EH (cell line): ENCODE data around the gene CREM.

Experiments
- DNase-seq: peaks from one replicate; pipeline ENCODE4 v3.0.0-alpha.2; 2015; ENCODE audit warnings: low read depth

CREM gene

DNA sequence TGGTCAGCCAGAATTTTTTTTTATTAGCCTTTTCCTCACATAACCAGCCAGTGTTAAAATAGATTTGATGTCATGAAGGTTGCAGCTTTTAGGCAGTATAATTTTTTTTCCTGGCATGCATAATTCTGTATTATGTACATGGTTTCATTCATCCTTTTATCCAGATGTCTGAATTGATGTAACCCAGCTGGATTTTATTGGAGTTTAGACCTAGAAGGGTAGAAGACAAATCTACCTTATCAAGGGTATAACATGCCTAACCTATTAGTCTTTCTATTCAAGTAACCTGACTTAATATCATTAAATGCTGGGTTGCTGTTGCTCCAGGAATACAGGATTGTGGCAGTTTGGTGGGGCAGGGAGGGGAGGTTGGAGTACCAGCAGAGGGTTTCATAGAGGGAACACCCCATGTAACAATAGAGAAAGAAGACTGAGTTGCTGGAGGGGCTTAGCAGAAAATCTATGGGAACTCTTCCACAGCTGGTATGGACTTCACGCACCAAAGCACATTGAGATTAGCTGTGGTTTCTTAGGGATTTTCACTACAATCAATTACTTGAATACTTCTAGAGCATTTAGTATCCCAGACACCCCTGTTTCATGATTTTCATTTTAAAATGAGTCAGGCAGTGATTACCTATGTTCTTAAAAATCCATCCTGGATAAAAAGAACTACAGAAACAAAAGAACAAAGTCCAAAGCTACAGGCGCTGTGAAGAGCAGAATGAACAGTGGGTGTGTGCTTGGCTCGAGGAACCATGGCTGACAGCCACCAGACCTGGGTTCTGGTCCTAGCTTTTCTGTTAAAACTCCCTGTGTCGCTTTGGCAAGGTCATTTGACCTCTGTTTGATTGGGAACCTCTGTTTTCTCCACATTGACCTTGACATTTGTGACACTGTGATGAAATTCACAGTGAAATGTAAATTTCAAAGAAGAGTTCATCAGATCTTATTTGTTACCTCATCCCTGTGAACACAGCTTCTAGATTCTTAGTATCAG lies 93.5 kb downstream of the CREM start:
- DNase-seq, result no peak

DNA sequence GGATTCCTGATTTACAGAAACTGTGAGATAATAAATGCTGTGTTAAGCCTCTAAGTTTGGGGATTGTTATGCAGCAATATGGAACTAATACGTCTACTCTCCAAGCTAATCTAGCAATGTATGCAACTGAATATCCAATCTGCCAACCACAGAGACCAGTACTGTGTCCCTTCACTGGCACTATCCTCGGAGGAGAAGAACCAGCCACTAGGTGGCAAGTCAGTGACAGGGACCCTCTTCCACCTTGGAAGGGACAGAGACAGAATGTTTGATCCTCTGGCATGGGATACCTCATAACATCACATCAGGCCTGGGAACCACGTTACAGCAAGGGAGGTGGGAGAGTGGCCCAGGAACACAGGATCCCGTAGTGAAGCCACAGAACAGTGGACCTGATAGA lies 96.4 kb downstream of the CREM start:
- DNase-seq, result no peak

DNA sequence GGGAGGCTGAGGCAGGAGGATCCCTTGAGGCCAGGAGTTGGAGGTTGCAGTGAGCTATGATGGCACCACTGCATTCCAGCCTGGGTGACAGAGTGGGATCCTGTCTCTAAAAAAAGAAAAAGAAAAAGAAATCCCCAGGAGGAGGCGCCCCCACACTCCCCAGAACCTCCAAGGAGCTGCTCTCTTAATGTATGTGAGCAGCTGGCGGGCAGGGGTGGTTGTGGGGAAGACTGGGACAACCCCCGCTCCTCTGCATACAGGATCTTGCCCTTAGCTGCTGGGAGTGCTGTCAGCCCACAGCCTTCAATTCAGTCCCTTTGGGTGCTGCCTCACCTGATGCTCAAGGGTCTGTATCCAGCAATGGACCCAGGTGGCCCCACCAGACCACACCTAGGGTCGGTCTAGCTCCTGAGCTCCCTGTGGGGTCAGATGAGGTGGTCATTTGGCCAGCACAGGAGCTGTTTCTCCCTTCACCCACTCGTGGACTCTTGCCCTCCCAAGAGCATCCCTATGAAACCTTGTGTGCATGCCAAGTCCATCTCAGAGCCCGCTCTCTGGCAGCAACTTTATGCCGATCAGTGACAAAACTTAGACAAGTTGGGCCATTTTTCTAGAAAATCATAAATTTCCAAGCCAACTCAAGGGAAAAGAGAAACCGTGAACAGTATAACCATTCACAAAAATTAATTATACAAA lies 97.5 kb downstream of the CREM start:
- no peak for DNase-seq

DNA sequence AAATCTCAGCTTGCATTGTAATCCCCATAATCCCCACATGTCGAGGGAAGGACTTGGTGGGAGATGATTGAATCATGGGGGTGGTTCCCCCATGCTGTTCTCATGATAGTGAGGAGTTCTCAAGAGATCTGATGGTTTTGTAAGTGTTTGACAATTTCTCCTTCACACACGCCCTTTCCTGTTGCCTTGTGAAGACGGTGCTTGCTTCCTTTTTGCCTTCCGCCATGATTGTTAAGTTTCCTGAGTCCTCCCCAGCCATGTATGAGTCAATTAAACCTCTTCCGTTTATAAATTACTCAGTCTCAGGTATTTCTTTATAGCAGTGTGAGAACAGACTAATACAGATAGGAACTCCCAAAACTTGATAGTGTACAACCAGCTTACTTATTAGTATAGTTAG lies 98.6 kb downstream of the CREM start:
- DNase-seq, result no peak

DNA sequence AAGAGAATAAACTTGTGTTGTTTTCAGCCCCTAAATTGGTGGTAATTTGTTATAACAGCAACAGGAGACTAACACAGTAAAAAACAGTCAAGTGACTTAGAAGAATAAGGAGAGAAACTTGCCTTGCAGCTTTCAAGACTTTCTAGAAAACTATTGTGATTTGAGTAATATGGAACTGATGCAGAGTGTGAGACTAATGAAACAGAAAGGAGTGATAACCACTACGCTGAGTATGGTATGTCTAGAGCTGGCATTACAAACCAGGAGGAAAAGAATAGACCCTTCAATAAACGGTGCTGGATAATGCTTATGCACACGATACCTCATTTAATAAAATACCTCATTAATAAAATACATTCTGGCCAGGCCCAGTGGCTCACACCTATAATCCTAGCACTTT lies 99.9 kb downstream of the CREM start:
- no peak for DNase-seq

DNA sequence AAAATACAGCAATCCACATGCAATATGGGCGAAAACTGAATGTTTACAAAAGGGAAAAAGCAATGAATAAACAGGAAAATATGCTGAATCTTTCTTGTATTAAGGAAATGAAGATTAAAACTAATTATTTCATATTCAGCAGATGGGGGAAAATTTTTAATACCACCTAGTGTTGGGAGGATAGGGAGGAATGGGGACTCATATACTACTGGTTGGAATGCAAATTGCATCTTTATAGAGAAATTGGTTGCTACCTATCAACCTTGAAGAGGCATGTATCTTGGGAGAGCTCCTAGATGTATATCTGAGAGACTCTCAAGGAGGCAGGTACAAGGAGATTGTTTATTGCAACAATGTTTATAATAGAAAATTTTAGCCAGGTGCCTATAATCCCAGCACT lies 101.4 kb downstream of the CREM start:
- DNase-seq, result no peak

DNA sequence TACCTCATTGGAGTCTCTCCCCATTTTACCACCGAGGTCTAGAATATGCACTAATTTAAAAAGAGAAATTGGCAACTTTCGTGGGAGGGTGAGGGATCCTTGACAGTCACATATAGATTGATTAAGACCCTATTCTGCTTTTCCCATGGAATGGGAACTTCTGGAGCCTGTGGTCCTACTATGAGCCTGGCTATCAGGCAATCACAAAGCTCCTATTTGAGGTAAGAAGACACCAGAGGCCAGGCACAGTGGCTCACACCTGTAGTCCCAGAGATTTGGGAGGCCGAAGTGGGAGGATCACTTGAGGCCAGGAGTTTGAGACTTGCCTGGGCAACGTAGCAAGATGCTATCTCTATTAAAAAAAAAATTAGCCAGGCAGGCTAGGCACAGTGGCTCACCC lies 105.0 kb downstream of the CREM start:
- no peak for DNase-seq

DNA sequence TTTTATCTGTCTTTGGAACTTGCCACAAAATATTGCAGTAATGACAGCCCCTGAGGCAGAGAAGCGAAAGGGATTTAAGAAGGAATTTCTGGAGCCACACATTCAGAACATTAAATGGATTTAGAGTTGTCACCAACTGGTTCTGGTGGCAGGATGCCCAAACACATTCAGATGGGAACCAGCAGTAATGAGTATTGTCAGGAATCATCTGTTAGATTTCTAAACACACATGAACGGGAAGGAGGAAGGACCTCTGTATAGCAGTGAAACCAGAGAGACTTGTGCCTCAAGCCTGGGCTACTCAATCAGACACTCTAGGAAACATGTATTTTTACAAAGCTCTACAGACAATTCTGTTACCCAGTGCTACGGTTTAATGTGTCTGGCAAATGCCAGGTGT lies 105.9 kb downstream of the CREM start:
- no peak for DNase-seq

DNA sequence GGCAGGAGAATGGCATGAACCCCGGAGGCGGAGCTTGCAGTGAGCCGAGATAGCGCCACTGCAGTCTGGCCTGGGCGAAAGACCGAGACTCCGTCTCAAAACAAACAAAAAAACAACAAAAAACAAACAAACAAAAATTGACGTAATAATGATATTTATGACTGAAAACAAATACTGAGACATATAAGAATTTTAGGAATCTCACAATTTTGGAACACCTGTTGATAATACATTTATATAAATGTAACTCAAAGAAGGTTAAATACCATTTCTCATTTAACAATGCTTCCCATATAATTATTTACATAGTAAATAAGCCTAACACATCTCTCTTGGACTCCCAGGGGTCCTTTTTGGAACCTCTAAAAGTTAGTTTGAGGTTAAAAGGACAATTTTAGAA lies 107.4 kb downstream of the CREM start:
- DNase-seq, result no peak

DNA sequence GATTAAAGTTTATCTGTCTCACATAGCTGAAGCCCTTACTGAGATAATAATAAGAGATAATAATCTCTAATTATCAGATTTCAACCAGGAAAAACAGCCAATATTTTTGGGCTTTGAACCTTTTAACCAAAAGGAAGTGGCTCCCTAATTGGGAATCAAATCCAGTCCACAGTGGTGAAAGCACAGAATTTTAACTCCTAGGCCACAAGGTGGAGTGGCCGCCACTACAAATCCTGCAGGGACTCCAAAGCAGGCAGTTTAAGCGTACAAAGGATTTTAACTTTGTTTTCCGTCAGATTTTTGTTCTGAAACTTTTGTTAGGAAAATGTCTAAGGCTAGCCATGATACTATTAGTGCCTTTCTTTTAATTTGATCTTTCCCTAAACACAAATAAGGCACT lies 110.1 kb downstream of the CREM start:
- peak; percentile 22 for DNase-seq

DNA sequence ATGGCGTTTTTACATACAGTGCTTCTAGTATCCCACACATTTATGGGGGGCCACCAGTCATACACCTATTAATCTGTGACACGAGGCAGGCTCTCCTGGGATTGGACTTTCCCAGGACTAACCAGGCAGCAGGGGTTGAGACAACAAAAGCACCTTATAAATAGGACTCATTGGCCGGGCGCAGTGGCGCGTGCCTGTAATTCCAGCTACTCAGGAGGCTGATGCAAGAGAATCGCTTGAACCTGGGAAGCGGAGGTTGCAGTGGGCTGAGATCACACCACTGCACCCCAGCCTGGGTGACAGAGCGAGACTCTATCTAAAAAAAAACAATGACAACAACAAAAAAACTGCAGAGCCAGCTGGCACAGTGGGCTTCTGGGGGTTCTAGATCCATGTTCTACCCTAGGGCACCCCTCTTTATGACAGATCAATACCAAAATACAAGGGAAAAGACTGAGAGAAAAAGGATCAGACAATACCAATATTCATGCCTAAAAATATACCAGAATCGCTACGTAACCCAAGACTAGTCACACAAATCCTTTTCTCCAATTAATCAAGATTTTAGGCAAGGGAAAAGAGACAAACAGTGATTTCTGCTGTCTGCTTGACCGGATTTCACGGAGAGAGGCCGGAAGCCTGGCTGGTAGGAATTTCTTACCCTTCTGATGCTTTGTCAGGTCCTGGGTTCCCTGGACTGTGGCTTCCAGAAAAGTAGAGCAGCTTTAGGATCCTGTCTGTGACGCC lies 111.3 kb downstream of the CREM start:
- no peak for DNase-seq

DNA sequence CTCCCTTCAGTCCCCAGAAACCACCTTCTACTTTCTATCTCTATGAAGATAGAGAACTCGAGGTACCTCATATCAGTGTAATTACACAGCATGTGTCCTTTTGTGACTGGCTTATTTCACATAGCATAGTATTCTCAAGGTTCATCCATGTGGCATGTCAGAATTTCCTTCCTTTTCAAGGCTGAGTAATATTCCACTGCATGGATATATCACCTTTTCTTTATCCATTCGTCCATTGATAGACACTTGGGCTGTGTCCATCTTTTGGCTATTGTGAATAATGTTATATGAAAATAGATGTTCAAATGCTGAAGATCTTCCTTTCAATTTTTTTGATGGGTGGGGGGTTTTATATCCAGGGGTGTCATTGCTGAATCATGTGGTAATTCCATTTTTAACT lies 117.9 kb downstream of the CREM start:
- DNase-seq, result no peak

DNA sequence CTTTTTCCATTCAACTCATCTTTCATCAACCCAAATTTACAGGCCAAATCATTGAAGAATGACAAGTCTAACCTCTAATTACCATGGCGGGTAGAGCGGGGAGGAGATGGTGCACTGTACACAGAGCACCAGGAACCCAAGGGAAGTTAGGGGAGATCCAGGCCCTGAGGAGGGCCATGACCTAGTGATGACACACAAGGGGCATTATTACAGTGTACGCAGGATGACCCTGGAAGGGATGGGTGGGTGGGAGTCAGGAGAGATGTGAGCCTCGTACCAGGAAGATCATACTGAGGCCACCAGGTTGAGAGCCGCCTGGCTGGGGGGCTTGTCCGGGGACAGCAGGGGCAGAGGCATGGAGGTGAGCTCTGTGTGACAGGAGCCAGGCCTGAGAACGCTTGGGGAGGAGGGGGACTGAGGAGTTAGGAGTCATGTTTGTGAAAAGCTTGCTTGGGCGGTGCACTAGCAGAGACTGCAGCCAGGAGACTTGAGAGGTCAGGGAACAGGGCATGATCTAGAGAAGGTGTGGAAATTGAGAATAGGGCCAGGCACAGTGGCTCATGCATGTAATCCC lies 120.2 kb downstream of the CREM start:
- no peak for DNase-seq

DNA sequence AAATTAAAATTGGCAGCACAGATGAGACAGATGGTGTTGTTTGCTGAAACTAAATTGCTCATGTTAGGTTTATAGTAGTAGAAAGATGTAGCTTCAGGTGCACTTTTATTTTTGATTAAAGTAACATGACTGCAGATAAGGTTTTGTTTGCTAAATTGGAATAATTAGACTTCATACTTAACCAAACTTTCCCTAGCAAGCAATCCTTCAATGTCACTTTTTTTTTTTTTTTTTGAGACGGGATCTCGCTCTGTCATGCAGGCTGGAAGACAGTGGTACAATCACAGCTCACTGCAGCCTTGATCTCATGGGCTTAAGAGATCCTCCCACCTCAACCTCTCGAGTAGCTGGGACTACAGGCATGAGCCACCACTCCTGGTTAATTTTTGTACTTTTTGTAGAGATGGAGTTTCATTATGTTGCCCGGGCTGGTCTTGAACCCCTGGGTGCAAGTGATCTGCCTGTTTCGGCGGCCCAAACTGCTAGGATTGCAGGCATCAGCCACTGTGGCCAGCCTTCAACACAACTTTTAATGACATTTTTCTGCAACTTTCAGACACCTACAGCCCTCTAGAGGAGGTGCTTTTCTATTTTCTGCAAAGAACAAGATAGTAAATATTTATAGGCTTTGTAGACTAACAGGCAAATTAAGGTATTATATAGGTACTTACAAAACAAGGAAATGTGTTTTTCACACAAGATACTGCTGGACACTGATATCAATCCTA lies 124.9 kb downstream of the CREM start:
- no peak for DNase-seq

DNA sequence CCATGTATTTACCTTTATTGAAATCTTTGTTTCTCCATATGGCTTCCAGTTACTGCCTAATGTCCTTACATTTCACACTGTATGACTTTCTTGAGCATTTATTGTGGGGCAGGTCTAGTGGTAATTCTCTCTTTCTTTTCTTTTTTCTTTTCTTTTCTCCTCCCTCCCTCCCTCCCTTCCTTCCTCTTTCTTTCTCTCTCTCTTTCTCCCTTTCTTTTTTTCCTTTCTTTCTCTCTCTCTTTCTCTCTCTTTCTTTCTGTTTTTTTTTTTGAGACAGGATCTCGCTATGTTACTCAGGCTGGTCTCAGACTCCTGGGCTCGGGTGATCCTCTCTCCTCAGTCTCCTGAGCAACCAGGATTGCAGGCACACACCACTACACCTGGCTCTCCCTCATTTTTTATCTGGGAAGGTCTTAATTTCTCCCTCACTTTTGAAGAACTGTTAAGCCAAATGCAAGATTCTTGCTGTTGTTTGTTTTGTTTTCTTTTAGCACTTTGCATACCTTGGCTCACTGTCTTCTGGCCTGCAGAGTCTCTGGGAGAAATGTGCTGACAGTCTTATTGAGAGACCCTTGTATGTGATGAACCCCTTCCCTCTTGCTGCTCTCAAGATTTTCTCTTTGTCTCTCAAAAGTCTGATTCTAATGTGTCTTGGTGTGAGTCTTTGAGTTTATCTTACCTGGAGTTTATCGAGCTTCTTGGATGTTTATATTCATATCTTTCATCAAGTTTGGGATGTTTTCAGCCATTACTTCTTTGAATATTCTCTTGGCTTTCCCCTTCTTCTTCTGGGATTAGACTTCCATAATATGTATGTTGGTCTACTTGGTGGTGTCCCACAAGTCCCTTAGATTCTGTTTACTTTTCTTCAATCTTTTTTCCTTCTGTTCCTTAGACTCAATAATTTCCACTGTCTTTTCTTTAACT lies 130.7 kb downstream of the CREM start:
- DNase-seq, result no peak

DNA sequence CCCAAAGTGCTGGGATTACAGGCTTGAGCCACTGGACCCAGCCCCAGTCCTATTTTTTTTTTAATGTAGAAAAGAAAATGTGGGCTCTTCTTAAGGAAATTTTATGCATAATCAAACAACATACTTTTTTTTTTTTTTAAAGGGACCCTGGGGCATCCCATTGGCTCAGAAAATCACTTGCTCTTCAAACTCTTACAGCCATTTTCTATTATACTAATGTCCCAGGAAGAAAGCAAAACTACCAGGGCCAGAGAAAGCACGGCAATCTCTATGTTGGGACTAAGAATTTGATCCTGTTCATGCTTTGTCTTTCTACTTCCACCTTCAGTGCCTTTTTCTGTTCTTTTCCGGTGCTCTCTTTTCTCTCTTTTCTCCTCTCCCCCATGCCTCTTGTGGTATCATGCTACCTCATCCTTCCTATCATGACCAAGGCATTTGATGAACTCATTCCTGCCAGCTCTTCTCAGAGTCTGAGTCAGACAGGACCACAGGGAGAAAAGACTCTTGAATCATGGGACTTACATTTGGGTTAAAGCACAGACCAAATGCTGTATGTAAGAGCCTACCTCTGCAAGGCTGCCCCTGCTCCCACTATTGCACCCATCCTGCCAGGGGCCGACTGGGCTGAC lies 133.2 kb downstream of the CREM start:
- DNase-seq, result peak; percentile 91

DNA sequence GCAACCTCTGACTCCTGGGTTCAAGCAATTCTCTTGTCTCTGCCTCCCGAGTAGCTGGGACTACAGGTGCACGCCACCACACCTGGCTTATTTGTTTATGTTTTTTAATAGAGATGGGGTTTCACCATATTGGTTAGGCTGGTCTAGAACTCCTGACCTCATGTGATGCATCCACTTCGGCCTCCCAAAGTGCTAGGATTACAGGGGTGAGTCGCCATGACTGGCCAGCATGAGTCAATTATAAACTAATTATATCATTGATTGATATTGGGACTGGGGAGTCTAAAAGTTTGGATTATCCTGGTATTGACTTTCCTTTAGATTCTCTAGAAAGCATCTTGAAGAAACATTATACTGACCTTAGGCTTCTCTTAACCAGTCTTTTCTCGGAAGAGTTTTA lies 135.8 kb downstream of the CREM start:
- no peak for DNase-seq
